Prostate gland (tissue), 2 donors: ENCODE measurements around the gene ADAMTS3. TPM values are rescaled to one million over a fixed set of nuclear protein-coding genes. Genes with fewer than 3 reads are reported as not detected.

Source experiments
- DNase-seq: peaks from one replicate; pipeline ENCODE4 v3.0.0-alpha.2; 2019; ENCODE audit warnings: low spot score
- H3K27ac ChIP-seq, 2 donors: fragments of 200-600 bp; sonication (generic); 2 replicates each; pipeline ENCODE4 v1.5.1; 2017 to 2019
- H3K27me3 ChIP-seq: fragments of 200-600 bp; sonication (generic); replicated peaks from 2 replicates; pipeline ENCODE4 v1.5.1; 2019; ENCODE audit not compliant: insufficient read depth
- H3K36me3 ChIP-seq, 2 donors: fragments of 200-600 bp; sonication (generic); 1 replicate in 1 of 2; 2 replicates in 1 of 2; pipeline versions ENCODE4 v1.5.1 to v1.8.1; 2017 to 2019
- H3K4me1 ChIP-seq: fragments of 200-600 bp; sonication (generic); replicated peaks from 2 replicates; pipeline ENCODE4 v1.5.1; 2019
- H3K4me3 ChIP-seq, 2 donors: fragments of 200-600 bp; sonication (generic); 2 replicates each; pipeline ENCODE4 v1.5.1; 2017 to 2019
- H3K9me3 ChIP-seq: fragments of 200-600 bp; sonication (generic); 2 replicates; pipeline ENCODE4 v1.5.1; 2017
- CTCF ChIP-seq, 4 experiments: fragments of 200-600 bp in 2 of 4; fragments of 450-650 bp in 2 of 4; sonication (generic) in 2 of 4; IDR thresholded peaks; 1 replicate in 3 of 4; 2 replicates in 1 of 4; pipeline ENCODE4 v1.5.1; 2016 to 2019; ENCODE audit warnings: antibody characterized with exemption in 4 of 4, mild to moderate bottlenecking in 2 of 4, moderate library complexity in 2 of 4
- POLR2A ChIP-seq: fragments of 450-650 bp; IDR thresholded peaks from one replicate; pipeline ENCODE4 v1.6.1; 2016; ENCODE audit warnings: antibody characterized with exemption, mild to moderate bottlenecking
- POLR2AphosphoS5 ChIP-seq: sonication (generic); formaldehyde crosslinking; IDR thresholded peaks from one replicate; pipeline ENCODE4 v1.6.1; 2017; ENCODE audit warnings: antibody characterized with exemption
- WGBS: methylation state at CpG from one replicate; pipeline ENCODE4 v1.1.5; 2018; 5-methylcytosine and 5-hydroxymethylcytosine counted together
- intact Hi-C: fragments of 100-400 bp; cut with DNase I; formaldehyde crosslinking; loops from one replicate; pipeline ENCODE4 v1.14.2; 2022
- total RNA-seq, 2 donors: library from RNA; depleted of rRNA; stranded (reverse); fragments of >200 nt; gene quantifications; one replicate each; pipeline ENCODE4 v1.1.0, GENCODE V29; 2016

Gene ADAMTS3
- total RNA-seq, 2 donors from 2014 or later = 0.36 to 4.0 TPM

- no peaks in the 10 kb centered on the region for H3K36me3 ChIP-seq
- WGBS = 76% methylated on average over 3 of the region's 3 CpGs
- intact Hi-C loops = no loop called here
- H3K27ac ChIP-seq = no peak overlapping the region
- TF ChIP-seq CTCF (IDR thresholded peaks at IDR 0.05) (no peak), POLR2A (no peak), POLR2AphosphoS5 (no peak)
- no peaks in the 10 kb centered on the region for H3K27me3 ChIP-seq
- no peaks in the 10 kb centered on the region for H3K9me3 ChIP-seq
- no peak for DNase-seq
- H3K4me1 ChIP-seq = no peaks in the 10 kb centered on the region
- H3K4me3 ChIP-seq = no peak overlapping the region
Observed at GRCh38 chr4:72394012-72394663, 174.9 kb downstream of the ADAMTS3 start.

GRCh38 chr4:72391281-72391680 is 177.7 kb downstream of the ADAMTS3 start:
- WGBS = 97% methylated on average over 2 of the region's 2 CpGs

GRCh38 chr4:72390409-72390808 is 178.6 kb downstream of the ADAMTS3 start:
- H3K4me1 ChIP-seq = no peaks in the 10 kb centered on the region
- intact Hi-C loops = no loop called here
- no peak overlapping the region for H3K4me3 ChIP-seq
- no peaks in the 10 kb centered on the region for H3K9me3 ChIP-seq
- DNase-seq = no peak
- no peak overlapping the region for H3K27ac ChIP-seq
- TF ChIP-seq POLR2A = no peak
- TF ChIP-seq POLR2AphosphoS5 = no peak
- TF ChIP-seq CTCF (IDR thresholded peaks at IDR 0.05) = no peak
- WGBS = 88% methylated on average over 1 of the region's 1 CpG
- no peaks in the 10 kb centered on the region for H3K27me3 ChIP-seq
- no peaks in the 10 kb centered on the region for H3K36me3 ChIP-seq

More at GRCh38 chr4:72391281-72391680, 177.7 kb downstream of the ADAMTS3 start:
- intact Hi-C loops = no loop called here
- Histone ChIP-seq H3K4me3 (no peak overlapping the region), H3K9me3 (no peaks in the 10 kb centered on the region), H3K27ac (no peak overlapping the region), H3K27me3 (no peaks in the 10 kb centered on the region), H3K36me3 (no peaks in the 10 kb centered on the region), H3K4me1 (no peaks in the 10 kb centered on the region)
- no peak for TF ChIP-seq POLR2A
- TF ChIP-seq POLR2AphosphoS5 = no peak
- TF ChIP-seq CTCF (IDR thresholded peaks at IDR 0.05) = no peak
- no peak for DNase-seq

- intact Hi-C loops = no loop called here
- H3K4me3 ChIP-seq = no peak overlapping the region
- no peaks in the 10 kb centered on the region for H3K27me3 ChIP-seq
- no peaks in the 10 kb centered on the region for H3K4me1 ChIP-seq
- H3K36me3 ChIP-seq = no peaks in the 10 kb centered on the region
- 53% methylated on average over 1 of the region's 1 CpG for WGBS
- no peak for DNase-seq
- no peaks in the 10 kb centered on the region for H3K9me3 ChIP-seq
- H3K27ac ChIP-seq = no peak overlapping the region
- no peak for TF ChIP-seq POLR2A
- no peak for TF ChIP-seq CTCF (IDR thresholded peaks at IDR 0.05)
- no peak for TF ChIP-seq POLR2AphosphoS5
Observed at GRCh38 chr4:72388521-72388920, 180.5 kb downstream of the ADAMTS3 start.

- no peak overlapping the region for H3K27ac ChIP-seq
- TF ChIP-seq POLR2AphosphoS5 (no peak), POLR2A (no peak), CTCF (IDR thresholded peaks at IDR 0.05) (no peak)
- 93% methylated on average over 1 of the region's 1 CpG for WGBS
- intact Hi-C loops = no loop called here
- H3K4me1 ChIP-seq = no peaks in the 10 kb centered on the region
- no peaks in the 10 kb centered on the region for H3K27me3 ChIP-seq
- no peaks in the 10 kb centered on the region for H3K36me3 ChIP-seq
- no peak for DNase-seq
- H3K9me3 ChIP-seq = no peaks in the 10 kb centered on the region
- no peak overlapping the region for H3K4me3 ChIP-seq
Observed at GRCh38 chr4:72387959-72388358, 181.1 kb downstream of the ADAMTS3 start.
